WTC11 (cell line): ENCODE measurements around the gene KRTAP5-9. TPM values are rescaled to one million over a fixed set of nuclear protein-coding genes. Genes with fewer than 3 reads are reported as not detected.
"Not testable (repeated sequence)": the region's sequence is repeated elsewhere in the genome, so short reads cannot be mapped to it uniquely, and the experiment has no call there.

Experiments
- ATAC-seq: fragments of 200-7000 bp; cut with Tn5 transposase; 2 replicates; pipeline ENCODE4 v1.10.0; 2021; ENCODE audit warnings: mild to moderate bottlenecking, moderate library complexity
- CTCF ChIA-PET: fragments of 300-600 bp; sonication (Branson Sonifier 250); formaldehyde crosslinking; loops from one replicate; lab custom pipeline; 2021; ENCODE audit warnings: antibody characterized with exemption; lab: Charles Lee
- POLR2A ChIA-PET: fragments of 350-600 bp; sonication (Branson Sonifier 250); formaldehyde crosslinking; loops from one replicate; lab custom pipeline; 2021; ENCODE audit warnings: antibody characterized with exemption; lab: Charles Lee
- DNase-seq: peaks from one replicate; pipeline ENCODE4 v3.0.0; 2021; ENCODE audit warnings: low spot score
- H3K27ac Mint-ChIP-seq: 2 replicates; pipeline ENCODE4 v1.8.0; 2021; ENCODE audit warnings: mixed read lengths
- H3K27me3 Mint-ChIP-seq: 2 replicates; pipeline ENCODE4 v1.8.0; 2021; ENCODE audit warnings: low read depth, mild to moderate bottlenecking, moderate library complexity, mixed read lengths
- H3K36me3 Mint-ChIP-seq: 2 replicates; pipeline ENCODE4 v1.8.0; 2021; ENCODE audit warnings: mixed read lengths
- H3K4me1 Mint-ChIP-seq: 2 replicates; pipeline ENCODE4 v1.8.0; 2022; ENCODE audit warnings: mixed read lengths
- H3K4me3 Mint-ChIP-seq: 2 replicates; pipeline ENCODE4 v1.8.0; 2021; ENCODE audit warnings: mild to moderate bottlenecking, moderate library complexity, mixed read lengths
- H3K9me3 Mint-ChIP-seq: 2 replicates; pipeline ENCODE4 v1.8.0; 2021; ENCODE audit warnings: mixed read lengths
- ELF4 ChIP-seq: sonication (generic); formaldehyde crosslinking; IDR thresholded peaks from 2 replicates; pipeline ENCODE4 v1.8.1; 2022; ENCODE audit warnings: low read depth, mild to moderate bottlenecking, moderate library complexity, missing genetic modification reagents
- GRHL2 ChIP-seq: fragments of 250-450 bp; sonication (Bioruptor Pico); IDR thresholded peaks from 2 replicates; pipeline ENCODE4 v1.8.0; 2022; ENCODE audit warnings: mild to moderate bottlenecking, moderate library complexity; ENCODE audit not compliant: insufficient replicate concordance, severe bottlenecking
- NR2C2 ChIP-seq: sonication (generic); formaldehyde crosslinking; IDR thresholded peaks from 2 replicates; pipeline ENCODE4 v1.8.0; 2022; ENCODE audit warnings: mild to moderate bottlenecking, missing genetic modification reagents
- NR3C1 ChIP-seq: sonication (generic); formaldehyde crosslinking; conservative IDR thresholded peaks from 2 replicates; pipeline ENCODE4 v1.8.1; 2023; ENCODE audit warnings: low read depth, mild to moderate bottlenecking, missing genetic modification reagents
- PRRX2 ChIP-seq: fragments of 250-450 bp; sonication (Bioruptor Pico); IDR thresholded peaks from 2 replicates; pipeline ENCODE4 v1.8.0; 2021; ENCODE audit warnings: mild to moderate bottlenecking
- RELA ChIP-seq: sonication (generic); formaldehyde crosslinking; IDR thresholded peaks from 2 replicates; pipeline ENCODE4 v1.8.1; 2022; ENCODE audit warnings: missing genetic modification reagents, mild to moderate bottlenecking, borderline replicate concordance
- RORB ChIP-seq: fragments of 250-450 bp; sonication (Bioruptor Pico); IDR thresholded peaks from 2 replicates; pipeline ENCODE4 v1.9.0; 2021; ENCODE audit warnings: mild to moderate bottlenecking
- SMAD3 ChIP-seq: sonication (generic); formaldehyde crosslinking; IDR thresholded peaks from 2 replicates; pipeline ENCODE4 v1.8.0; 2022; ENCODE audit warnings: missing genetic modification reagents, mild to moderate bottlenecking, borderline replicate concordance
- SP1 ChIP-seq: sonication (generic); formaldehyde crosslinking; conservative IDR thresholded peaks from 2 replicates; pipeline ENCODE4 v1.8.1; 2022; ENCODE audit warnings: missing genetic modification reagents
- TP53 ChIP-seq: sonication (generic); formaldehyde crosslinking; IDR thresholded peaks from 2 replicates; pipeline ENCODE4 v1.8.1; 2023; ENCODE audit warnings: mild to moderate bottlenecking, missing genetic modification reagents
- ZNF121 ChIP-seq: sonication (generic); formaldehyde crosslinking; IDR thresholded peaks from 2 replicates; pipeline ENCODE4 v1.8.0; 2023; ENCODE audit warnings: missing genetic modification reagents
- ZNF416 ChIP-seq: fragments of 250-450 bp; sonication (Bioruptor Pico); IDR thresholded peaks from 2 replicates; pipeline ENCODE4 v1.9.0; 2021; ENCODE audit warnings: mild to moderate bottlenecking, inconsistent platforms
- total RNA-seq: library from RNA; stranded (reverse); gene quantifications from 3 replicates; pipeline ENCODE4 v1.2.3, GENCODE V29; 2021
- TF ChIP-seq, protein P1 (sequence below): sonication (generic); formaldehyde crosslinking; IDR thresholded peaks from 2 replicates; pipeline ENCODE4 v1.8.1; 2022; ENCODE audit warnings: mild to moderate bottlenecking, missing genetic modification reagents, moderate library complexity, borderline replicate concordance
- TF ChIP-seq, protein P2 (sequence below): sonication (generic); formaldehyde crosslinking; IDR thresholded peaks from 2 replicates; pipeline ENCODE4 v1.8.1; 2022; ENCODE audit warnings: mild to moderate bottlenecking, moderate library complexity, missing genetic modification reagents
- TF ChIP-seq, protein P3 (sequence below): fragments of 250-450 bp; sonication (Bioruptor Pico); IDR thresholded peaks from 2 replicates; pipeline ENCODE4 v1.9.0; 2021; ENCODE audit warnings: mild to moderate bottlenecking
- TF ChIP-seq, protein P4 (sequence below): fragments of 250-450 bp; sonication (Bioruptor Pico); conservative IDR thresholded peaks from 2 replicates; pipeline ENCODE4 v1.9.0; 2021; ENCODE audit warnings: mild to moderate bottlenecking
- TF ChIP-seq, protein P5 (sequence below): sonication (generic); formaldehyde crosslinking; IDR thresholded peaks from 2 replicates; pipeline ENCODE4 v1.8.1; 2023; ENCODE audit warnings: mild to moderate bottlenecking, missing genetic modification reagents, borderline replicate concordance
- TF ChIP-seq, protein P6 (sequence below): sonication (generic); formaldehyde crosslinking; IDR thresholded peaks from 2 replicates; pipeline ENCODE4 v1.8.1; 2022; ENCODE audit warnings: missing genetic modification reagents, borderline replicate concordance

Gene KRTAP5-9
- total RNA-seq, 1 experiment from 2014 or later: not detected

- TF ChIP-seq NR3C1 (CRISPR knock-in tag) (no peak), ZNF121 (CRISPR knock-in tag) (no peak), SP1 (CRISPR knock-in tag) (no peak), ELF4 (CRISPR knock-in tag) (no peak)
- TF ChIP-seq, protein P1, sequence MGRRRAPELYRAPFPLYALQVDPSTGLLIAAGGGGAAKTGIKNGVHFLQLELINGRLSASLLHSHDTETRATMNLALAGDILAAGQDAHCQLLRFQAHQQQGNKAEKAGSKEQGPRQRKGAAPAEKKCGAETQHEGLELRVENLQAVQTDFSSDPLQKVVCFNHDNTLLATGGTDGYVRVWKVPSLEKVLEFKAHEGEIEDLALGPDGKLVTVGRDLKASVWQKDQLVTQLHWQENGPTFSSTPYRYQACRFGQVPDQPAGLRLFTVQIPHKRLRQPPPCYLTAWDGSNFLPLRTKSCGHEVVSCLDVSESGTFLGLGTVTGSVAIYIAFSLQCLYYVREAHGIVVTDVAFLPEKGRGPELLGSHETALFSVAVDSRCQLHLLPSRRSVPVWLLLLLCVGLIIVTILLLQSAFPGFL: no peak
- TF ChIP-seq, protein P2, sequence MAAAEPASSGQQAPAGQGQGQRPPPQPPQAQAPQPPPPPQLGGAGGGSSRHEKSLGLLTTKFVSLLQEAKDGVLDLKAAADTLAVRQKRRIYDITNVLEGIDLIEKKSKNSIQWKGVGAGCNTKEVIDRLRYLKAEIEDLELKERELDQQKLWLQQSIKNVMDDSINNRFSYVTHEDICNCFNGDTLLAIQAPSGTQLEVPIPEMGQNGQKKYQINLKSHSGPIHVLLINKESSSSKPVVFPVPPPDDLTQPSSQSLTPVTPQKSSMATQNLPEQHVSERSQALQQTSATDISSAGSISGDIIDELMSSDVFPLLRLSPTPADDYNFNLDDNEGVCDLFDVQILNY (CRISPR knock-in tag): no peak
- TF ChIP-seq, protein P3, sequence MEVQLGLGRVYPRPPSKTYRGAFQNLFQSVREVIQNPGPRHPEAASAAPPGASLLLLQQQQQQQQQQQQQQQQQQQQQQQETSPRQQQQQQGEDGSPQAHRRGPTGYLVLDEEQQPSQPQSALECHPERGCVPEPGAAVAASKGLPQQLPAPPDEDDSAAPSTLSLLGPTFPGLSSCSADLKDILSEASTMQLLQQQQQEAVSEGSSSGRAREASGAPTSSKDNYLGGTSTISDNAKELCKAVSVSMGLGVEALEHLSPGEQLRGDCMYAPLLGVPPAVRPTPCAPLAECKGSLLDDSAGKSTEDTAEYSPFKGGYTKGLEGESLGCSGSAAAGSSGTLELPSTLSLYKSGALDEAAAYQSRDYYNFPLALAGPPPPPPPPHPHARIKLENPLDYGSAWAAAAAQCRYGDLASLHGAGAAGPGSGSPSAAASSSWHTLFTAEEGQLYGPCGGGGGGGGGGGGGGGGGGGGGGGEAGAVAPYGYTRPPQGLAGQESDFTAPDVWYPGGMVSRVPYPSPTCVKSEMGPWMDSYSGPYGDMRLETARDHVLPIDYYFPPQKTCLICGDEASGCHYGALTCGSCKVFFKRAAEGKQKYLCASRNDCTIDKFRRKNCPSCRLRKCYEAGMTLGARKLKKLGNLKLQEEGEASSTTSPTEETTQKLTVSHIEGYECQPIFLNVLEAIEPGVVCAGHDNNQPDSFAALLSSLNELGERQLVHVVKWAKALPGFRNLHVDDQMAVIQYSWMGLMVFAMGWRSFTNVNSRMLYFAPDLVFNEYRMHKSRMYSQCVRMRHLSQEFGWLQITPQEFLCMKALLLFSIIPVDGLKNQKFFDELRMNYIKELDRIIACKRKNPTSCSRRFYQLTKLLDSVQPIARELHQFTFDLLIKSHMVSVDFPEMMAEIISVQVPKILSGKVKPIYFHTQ: no peak
- TF ChIP-seq, all 79 proteins: peak for 0
Measured at GRCh38 chr11:71530602-71531001, 17.6 kb upstream of the KRTAP5-9 start (continued).

DNA sequence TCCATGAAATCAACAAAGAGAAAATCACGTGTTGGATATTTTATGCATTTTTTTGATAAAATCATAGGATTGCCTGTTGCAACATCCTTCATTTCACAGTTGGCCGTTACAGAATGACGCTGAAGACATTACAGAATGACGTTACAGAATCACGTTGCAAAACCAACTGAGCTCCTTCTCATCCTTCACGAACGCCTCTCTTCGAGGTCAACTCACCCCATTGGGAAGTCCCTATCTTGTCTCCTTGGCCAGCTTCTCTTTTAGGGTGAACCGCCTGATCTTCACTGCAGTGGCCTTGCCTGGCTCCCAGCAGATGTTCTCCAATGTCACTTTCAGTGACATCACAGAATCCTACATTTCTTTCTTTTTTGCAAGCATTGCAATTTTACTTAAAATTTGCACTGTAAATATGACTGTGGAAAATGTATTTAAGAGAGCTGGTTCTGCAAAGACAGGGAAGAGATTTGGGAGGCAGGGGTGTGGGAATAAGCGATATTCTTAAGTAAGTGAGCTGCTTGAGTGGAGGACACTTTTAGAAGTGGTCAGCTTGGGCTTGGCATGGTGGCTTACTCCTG is 16.1 kb upstream of the KRTAP5-9 start:
- Mint-ChIP-seq H3K9me3 (no peaks in the 10 kb centered on the region), H3K27me3 (peaks cover 5% of the 10 kb centered on the region; the same call in 1 of the 2 replicates), H3K27ac (no peak overlapping the region), H3K4me3 (no peak overlapping the region), H3K4me1 (no peaks in the 10 kb centered on the region), H3K36me3 (no peaks in the 10 kb centered on the region)
- ATAC-seq (no peak), DNase-seq (no peak)
- ChIA-PET POLR2A (no interaction called here), CTCF (interaction anchor here (0.7 to 1.8 kb wide), 3 partner anchors 12 to 106 kb away, joined by 3 to 4 read pairs (median 3); no protein-coding TSS in a partner anchor)
- TF ChIP-seq NR3C1 (CRISPR knock-in tag): no peak
- TF ChIP-seq ZNF416 (CRISPR knock-in tag): no peak
- no peak for TF ChIP-seq GRHL2 (CRISPR knock-in tag)
- TF ChIP-seq TP53 (CRISPR knock-in tag): no peak
- no peak for TF ChIP-seq PRRX2
- no peak for TF ChIP-seq RELA (CRISPR knock-in tag)
- TF ChIP-seq NR2C2 (CRISPR knock-in tag): no peak
- TF ChIP-seq, protein P4, sequence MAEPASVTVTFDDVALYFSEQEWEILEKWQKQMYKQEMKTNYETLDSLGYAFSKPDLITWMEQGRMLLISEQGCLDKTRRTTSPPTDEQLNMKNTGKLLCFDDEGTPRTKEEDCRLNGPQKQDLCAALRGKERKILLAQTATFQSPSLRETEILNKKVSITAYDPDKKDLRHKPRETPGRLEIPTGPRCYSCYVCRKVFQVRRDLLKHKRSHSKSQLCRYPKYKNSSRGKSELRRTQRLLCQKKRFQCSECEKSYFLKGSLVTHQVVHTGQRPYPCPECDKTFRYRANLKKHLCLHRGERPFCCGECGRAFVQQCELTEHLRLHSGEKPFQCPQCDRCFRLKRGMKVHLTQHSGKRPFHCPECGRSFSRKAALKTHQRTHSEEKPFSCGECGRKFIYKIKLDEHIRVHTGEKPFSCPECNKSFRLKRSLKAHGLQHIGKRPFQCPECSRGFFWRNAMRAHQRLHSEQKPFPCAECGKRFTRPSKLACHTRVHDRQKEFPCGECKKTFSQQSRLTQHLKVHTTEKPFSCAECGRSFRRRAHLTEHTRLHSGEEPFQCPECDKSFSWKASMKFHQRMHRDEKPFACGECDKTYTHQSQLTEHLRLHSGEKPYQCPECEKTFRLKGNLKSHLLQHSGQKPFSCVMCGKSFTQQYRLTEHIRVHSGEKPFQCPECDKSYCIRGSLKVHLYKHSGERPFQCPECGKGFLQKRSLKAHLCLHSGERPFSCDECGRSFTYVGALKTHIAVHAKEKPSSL (CRISPR knock-in tag): no peak
- TF ChIP-seq, protein P5, sequence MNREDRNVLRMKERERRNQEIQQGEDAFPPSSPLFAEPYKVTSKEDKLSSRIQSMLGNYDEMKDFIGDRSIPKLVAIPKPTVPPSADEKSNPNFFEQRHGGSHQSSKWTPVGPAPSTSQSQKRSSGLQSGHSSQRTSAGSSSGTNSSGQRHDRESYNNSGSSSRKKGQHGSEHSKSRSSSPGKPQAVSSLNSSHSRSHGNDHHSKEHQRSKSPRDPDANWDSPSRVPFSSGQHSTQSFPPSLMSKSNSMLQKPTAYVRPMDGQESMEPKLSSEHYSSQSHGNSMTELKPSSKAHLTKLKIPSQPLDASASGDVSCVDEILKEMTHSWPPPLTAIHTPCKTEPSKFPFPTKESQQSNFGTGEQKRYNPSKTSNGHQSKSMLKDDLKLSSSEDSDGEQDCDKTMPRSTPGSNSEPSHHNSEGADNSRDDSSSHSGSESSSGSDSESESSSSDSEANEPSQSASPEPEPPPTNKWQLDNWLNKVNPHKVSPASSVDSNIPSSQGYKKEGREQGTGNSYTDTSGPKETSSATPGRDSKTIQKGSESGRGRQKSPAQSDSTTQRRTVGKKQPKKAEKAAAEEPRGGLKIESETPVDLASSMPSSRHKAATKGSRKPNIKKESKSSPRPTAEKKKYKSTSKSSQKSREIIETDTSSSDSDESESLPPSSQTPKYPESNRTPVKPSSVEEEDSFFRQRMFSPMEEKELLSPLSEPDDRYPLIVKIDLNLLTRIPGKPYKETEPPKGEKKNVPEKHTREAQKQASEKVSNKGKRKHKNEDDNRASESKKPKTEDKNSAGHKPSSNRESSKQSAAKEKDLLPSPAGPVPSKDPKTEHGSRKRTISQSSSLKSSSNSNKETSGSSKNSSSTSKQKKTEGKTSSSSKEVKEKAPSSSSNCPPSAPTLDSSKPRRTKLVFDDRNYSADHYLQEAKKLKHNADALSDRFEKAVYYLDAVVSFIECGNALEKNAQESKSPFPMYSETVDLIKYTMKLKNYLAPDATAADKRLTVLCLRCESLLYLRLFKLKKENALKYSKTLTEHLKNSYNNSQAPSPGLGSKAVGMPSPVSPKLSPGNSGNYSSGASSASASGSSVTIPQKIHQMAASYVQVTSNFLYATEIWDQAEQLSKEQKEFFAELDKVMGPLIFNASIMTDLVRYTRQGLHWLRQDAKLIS (CRISPR knock-in tag): no peak
- TF ChIP-seq, protein P6, sequence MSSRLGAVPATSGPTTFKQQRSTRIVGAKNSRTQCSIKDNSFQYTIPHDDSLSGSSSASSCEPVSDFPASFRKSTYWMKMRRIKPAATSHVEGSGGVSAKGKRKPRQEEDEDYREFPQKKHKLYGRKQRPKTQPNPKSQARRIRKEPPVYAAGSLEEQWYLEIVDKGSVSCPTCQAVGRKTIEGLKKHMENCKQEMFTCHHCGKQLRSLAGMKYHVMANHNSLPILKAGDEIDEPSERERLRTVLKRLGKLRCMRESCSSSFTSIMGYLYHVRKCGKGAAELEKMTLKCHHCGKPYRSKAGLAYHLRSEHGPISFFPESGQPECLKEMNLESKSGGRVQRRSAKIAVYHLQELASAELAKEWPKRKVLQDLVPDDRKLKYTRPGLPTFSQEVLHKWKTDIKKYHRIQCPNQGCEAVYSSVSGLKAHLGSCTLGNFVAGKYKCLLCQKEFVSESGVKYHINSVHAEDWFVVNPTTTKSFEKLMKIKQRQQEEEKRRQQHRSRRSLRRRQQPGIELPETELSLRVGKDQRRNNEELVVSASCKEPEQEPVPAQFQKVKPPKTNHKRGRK (CRISPR knock-in tag): no peak
- no peak for TF ChIP-seq SMAD3 (CRISPR knock-in tag)
- TF ChIP-seq RORB: no peak

DNA sequence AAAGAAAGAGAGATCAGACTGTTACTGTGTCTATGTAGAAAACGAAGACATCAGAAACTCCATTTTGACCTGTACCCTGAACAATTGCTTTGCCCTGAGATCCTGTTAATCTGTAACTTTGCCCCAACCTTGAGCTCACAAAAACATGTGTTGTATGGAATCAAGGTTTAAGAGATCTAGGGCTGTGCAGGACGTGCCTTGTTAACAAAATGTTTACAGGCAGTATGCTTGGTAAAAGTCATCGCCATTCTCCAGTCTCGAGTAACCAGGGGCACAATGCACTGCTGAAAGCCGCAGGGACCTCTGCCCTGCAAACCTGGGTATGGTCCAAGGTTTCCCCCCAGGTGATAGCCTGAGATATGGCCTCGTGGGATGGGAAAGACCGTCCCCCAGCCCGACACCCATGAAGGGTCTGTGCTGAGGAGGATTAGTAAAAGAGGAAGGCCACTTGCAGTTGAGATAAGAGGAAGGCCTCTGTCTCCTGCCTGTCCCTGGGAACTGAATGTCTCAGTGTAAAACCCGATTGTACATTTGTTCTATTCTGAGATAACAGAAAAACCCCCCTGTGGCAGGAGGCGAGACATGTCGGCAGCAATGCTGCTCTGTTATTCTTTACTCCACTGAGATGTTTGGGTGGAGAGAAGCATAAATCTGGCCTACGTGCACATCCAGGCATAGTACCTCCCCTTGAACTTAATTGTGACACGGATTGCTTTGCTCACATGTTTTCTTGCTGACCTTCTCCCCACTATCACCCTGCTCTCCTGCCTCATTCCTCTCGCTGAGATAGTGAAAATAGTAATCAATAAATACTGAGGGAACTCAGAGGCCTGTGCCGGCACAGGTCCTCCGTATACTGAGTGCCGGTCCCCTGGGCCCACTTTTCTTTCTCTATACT is 13.3 kb upstream of the KRTAP5-9 start:
- H3K9me3 Mint-ChIP-seq, H3K4me3 Mint-ChIP-seq, POLR2A ChIA-PET, H3K4me1 Mint-ChIP-seq, CTCF ChIA-PET, H3K36me3 Mint-ChIP-seq, DNase-seq, ATAC-seq, H3K27ac Mint-ChIP-seq, H3K27me3 Mint-ChIP-seq: not testable (repeated sequence)
